RCC 7860 (cell line): ENCODE results near the gene DDX17.

ENCODE experiments used
- DNase-seq: peaks from one replicate; pipeline ENCODE4 v3.0.0-alpha.2; 2015; ENCODE audit warnings: low spot score
- FAIRE-seq: peaks from 2 replicates; lab custom pipeline; 2012; peaks lifted over from hg19 to GRCh38; lab: Jason Lieb, UNC

Gene DDX17

GRCh38 chr22:38467904-38468442 is 38.1 kb downstream of the DDX17 start, which contains the start of gene KDELR3:
TSS of gene KDELR3 (plus strand) at chr22:38468096. CDS start at chr22:38468234, 138 bp downstream.
- FAIRE-seq, result no peak

GRCh38 chr22:38467438-38467903 is 38.6 kb downstream of the DDX17 start:
- FAIRE-seq, result no peak
- no peak for DNase-seq

More at GRCh38 chr22:38467904-38468442, 38.1 kb downstream of the DDX17 start, which contains the start of gene KDELR3:
- DNase-seq, result peak; percentile 37

GRCh38 chr22:38465673-38466490 is 40.2 kb downstream of the DDX17 start:
- no peak for FAIRE-seq
- no peak for DNase-seq

- FAIRE-seq, result no peak
- DNase-seq, result no peak
Observed at GRCh38 chr22:38464992-38465672, 41.0 kb downstream of the DDX17 start.

GRCh38 chr22:38462960-38463784 is 42.9 kb downstream of the DDX17 start:
- no peak for DNase-seq

GRCh38 chr22:38461414-38462081 is 44.6 kb downstream of the DDX17 start:
- FAIRE-seq (no peak), DNase-seq (peak; percentile 34)

More at GRCh38 chr22:38462960-38463784, 42.9 kb downstream of the DDX17 start:
- no peak for FAIRE-seq

- FAIRE-seq (no peak), DNase-seq (no peak)
Observed at GRCh38 chr22:38461057-38461413, 45.1 kb downstream of the DDX17 start.

GRCh38 chr22:38460426-38460840 is 45.7 kb downstream of the DDX17 start:
- DNase-seq (no peak), FAIRE-seq (no peak)

- no peak for FAIRE-seq
- no peak for DNase-seq
Observed at GRCh38 chr22:38456841-38457699, 49.0 kb downstream of the DDX17 start.

- DNase-seq (no peak), FAIRE-seq (no peak)
Observed at GRCh38 chr22:38456272-38456835, 49.8 kb downstream of the DDX17 start.

- no peak for FAIRE-seq
Observed at GRCh38 chr22:38455530-38456271, 50.4 kb downstream of the DDX17 start.

GRCh38 chr22:38455076-38455529 is 51.0 kb downstream of the DDX17 start, which contains the start of gene KCNJ4:
TSS of gene KCNJ4 (minus strand) at chr22:38455199. CDS start at chr22:38428132, 27,067 bp downstream.
- FAIRE-seq (no peak), DNase-seq (no peak)

More at GRCh38 chr22:38455530-38456271, 50.4 kb downstream of the DDX17 start:
- DNase-seq, result no peak

GRCh38 chr22:38454353-38455075 is 51.6 kb downstream of the DDX17 start:
- DNase-seq, result no peak
- no peak for FAIRE-seq

GRCh38 chr22:38453996-38454352 is 52.1 kb downstream of the DDX17 start:
- DNase-seq, result no peak
- FAIRE-seq, result no peak

GRCh38 chr22:38453066-38453672 is 52.9 kb downstream of the DDX17 start:
- DNase-seq (no peak), FAIRE-seq (no peak)

GRCh38 chr22:38452373-38453065 is 53.6 kb downstream of the DDX17 start:
- FAIRE-seq (no peak), DNase-seq (no peak)
